Activated CD8-positive, alpha-beta memory T cell treated with anti-CD3 and anti-CD28 coated beads, Interleukin-2, amount 50 U/mL, for 48 hours (primary cell): ENCODE results near the gene CPNE5.

Experiments used
- DNase-seq: peaks from one replicate; pipeline ENCODE4 v3.0.0-alpha.2; 2020

Gene CPNE5

GRCh38 chr6:36856277-36856676, 17.0 kb upstream of the CPNE5 start:
- no peak for DNase-seq

GRCh38 chr6:36855750-36856149, 16.5 kb upstream of the CPNE5 start:
- DNase-seq: no peak

GRCh38 chr6:36853325-36853724, 14.1 kb upstream of the CPNE5 start:
- no peak for DNase-seq

- DNase-seq: no peak
Measured at GRCh38 chr6:36852481-36853147, 13.4 kb upstream of the CPNE5 start.

DNA sequence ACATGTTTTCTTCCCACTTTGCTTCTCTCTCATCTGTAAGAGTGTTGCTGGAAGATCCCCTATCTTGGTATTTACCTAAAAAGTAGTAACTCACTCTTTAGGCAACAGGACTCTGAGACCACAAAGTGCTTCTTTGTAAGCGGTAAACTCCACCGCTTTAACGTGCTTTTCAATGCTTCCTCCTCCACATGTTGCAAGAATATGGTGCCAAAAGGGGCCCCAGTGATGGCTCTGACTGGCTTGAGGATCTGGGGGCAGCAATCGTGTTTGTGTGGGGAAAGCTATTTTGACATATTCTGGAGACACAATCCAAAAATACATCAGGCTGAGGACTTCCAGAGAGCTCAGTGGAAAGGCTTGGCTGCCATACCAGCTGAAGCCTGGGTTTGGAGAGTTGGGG, 12.4 kb upstream of the CPNE5 start:
- DNase-seq: no peak

- DNase-seq: no peak
Measured at GRCh38 chr6:36851149-36851614, 11.9 kb upstream of the CPNE5 start.

DNA sequence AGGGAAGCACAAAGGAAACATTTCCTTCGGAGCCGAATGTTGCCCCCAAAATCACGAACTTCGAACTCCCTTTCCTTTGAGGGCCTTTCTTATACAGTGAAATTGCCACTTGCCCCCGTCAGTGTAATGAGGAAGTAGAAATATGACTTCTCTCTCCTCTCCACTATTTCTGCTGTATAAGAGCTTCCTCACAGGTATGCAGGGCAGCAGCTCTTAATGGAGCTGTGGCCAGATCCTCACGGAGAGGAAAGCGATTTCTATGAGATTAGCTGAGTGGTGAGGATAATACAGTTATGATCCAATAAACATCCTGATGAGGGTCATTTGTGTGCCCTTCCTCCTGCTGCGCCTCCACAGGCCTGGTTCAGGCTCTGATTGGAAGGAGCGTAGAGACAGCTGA, 10.8 kb upstream of the CPNE5 start:
- no peak for DNase-seq

GRCh38 chr6:36848658-36849441, 9.6 kb upstream of the CPNE5 start:
- DNase-seq: no peak

DNA sequence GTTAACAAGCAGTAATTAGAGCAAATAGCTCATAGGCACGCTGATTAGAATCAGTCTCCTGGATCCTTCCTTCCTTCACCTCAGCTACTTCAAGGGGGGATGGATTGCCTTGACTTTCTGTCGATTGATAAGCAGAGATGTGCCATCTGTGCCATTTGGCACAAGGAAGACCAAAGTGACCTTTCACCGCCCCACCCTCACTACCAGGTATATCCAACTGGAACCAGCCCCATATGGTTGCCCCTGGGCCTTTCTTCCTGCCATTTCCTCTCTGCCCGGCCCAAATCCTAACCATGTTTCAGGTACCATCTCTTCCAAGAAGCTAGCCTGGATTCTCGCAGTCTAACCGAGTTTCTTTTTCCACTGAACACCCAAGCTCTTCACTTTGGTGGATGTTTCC, 8.7 kb upstream of the CPNE5 start:
- no peak for DNase-seq

DNA sequence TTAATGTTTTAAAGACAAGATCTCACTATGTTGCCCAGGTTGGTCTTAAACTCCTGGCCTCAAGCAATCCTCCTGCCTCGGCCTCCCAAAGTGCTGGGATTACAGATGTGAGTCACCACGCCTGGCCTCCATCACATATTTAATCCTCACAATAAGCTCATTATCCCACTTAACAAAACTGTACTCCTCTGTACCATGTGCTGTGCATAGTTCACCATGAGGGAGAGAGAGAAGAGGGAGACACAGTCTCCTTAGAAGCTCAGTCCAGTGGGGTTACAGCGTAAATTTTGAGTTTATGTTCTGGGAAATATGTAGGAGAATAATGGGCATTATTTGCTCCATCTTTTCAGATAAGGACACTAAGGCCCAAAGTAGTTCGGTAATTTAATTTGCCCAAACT, 7.9 kb upstream of the CPNE5 start:
- DNase-seq: no peak

GRCh38 chr6:36845233-36845632, 6.0 kb upstream of the CPNE5 start:
- no peak for DNase-seq

GRCh38 chr6:36844232-36845170, 5.3 kb upstream of the CPNE5 start:
- DNase-seq: no peak

GRCh38 chr6:36843170-36843569, 3.9 kb upstream of the CPNE5 start:
- DNase-seq: no peak

- DNase-seq: no peak
Measured at GRCh38 chr6:36841756-36842155, 2.5 kb upstream of the CPNE5 start.

- DNase-seq: peak; percentile 64
Measured at GRCh38 chr6:36840432-36841403, 1.5 kb upstream of the CPNE5 start.

- peak; percentile 71 for DNase-seq
Measured at GRCh38 chr6:36839749-36840431, 646 bp upstream of the CPNE5 start.

GRCh38 chr6:36837686-36838085, 1.6 kb downstream of the CPNE5 start:
- no peak for DNase-seq

- DNase-seq: no peak
Measured at GRCh38 chr6:36837022-36837339, 2.3 kb downstream of the CPNE5 start.

GRCh38 chr6:36836111-36837021, 2.9 kb downstream of the CPNE5 start:
- DNase-seq: no peak

- DNase-seq: no peak
Measured at GRCh38 chr6:36834576-36835341, 4.5 kb downstream of the CPNE5 start.
